HEK293 (cell line): ENCODE measurements around the gene ZNF219.

Source experiments
- CTCF ChIA-PET: fragments of 350-600 bp; formaldehyde crosslinking; extraction: SDS; loops from one replicate; lab custom pipeline; 2021; ENCODE audit warnings: antibody characterized with exemption; lab: Yijun Ruan, JAX
- POLR2A ChIA-PET: fragments of 300-600 bp; formaldehyde crosslinking; extraction: SDS; loops from one replicate; lab custom pipeline; 2020; ENCODE audit warnings: antibody characterized with exemption, inconsistent platforms; lab: Yijun Ruan, JAX
- H3K27ac ChIP-seq: fragments of 200-500 bp; sonication (Bioruptor generic); 2 replicates; pipeline ENCODE4 v1.5.1; 2014; ENCODE audit warnings: low read depth, low read length, control low read depth, inconsistent platforms; ENCODE audit errors: extremely low read depth
- H3K36me3 ChIP-seq, 2 experiments: fragments of 200-500 bp in 1 of 2; sonication (Bioruptor generic) in 1 of 2; 1 replicate in 1 of 2; 2 replicates in 1 of 2; pipeline ENCODE4 v1.5.1; 2014 to 2017; ENCODE audit warnings: inconsistent platforms in 2 of 2, low read length in 2 of 2; ENCODE audit not compliant: control insufficient read depth in 2 of 2, insufficient read depth in 1 of 2
- H3K4me1 ChIP-seq: fragments of 200-500 bp; sonication (Bioruptor generic); 2 replicates; pipeline ENCODE4 v1.5.1; 2014; ENCODE audit warnings: mild to moderate bottlenecking, low read length, inconsistent platforms; ENCODE audit not compliant: control insufficient read depth, insufficient read depth
- H3K4me3 ChIP-seq: 2 replicates; pipeline ENCODE4 v1.5.1; 2011; ENCODE audit warnings: low read depth, mild to moderate bottlenecking, control low read depth, low read length, moderate library complexity
- H3K9me3 ChIP-seq: fragments of 200-500 bp; sonication (Bioruptor generic); 2 replicates; pipeline ENCODE4 v1.5.1; 2014; ENCODE audit warnings: low read depth, low read length, inconsistent platforms; ENCODE audit not compliant: control insufficient read depth, insufficient read depth
- BCL11A ChIP-seq: fragments of 450-650 bp; formaldehyde crosslinking; IDR thresholded peaks from 2 replicates; pipeline ENCODE4 v1.5.1; 2016; ENCODE audit warnings: low read depth, missing biosample characterization, missing genetic modification characterization
- EGR2 ChIP-seq: fragments of 450-650 bp; formaldehyde crosslinking; IDR thresholded peaks from 2 replicates; pipeline ENCODE4 v1.5.1; 2016; ENCODE audit warnings: low read depth, missing biosample characterization, missing genetic modification characterization
- GLIS2 ChIP-seq: fragments of 450-650 bp; formaldehyde crosslinking; IDR thresholded peaks from 2 replicates; pipeline ENCODE4 v1.5.1; 2016; ENCODE audit warnings: missing biosample characterization, missing genetic modification characterization
- HOXA7 ChIP-seq: sonication (generic); formaldehyde crosslinking; IDR thresholded peaks from 2 replicates; pipeline ENCODE4 v1.8.1; 2022; ENCODE audit warnings: missing genetic modification reagents, borderline replicate concordance
- KLF7 ChIP-seq: fragments of 450-650 bp; formaldehyde crosslinking; IDR thresholded peaks from 2 replicates; pipeline ENCODE4 v1.5.1; 2016; ENCODE audit warnings: missing biosample characterization, missing genetic modification characterization, borderline replicate concordance
- KLF9 ChIP-seq: fragments of 450-650 bp; formaldehyde crosslinking; IDR thresholded peaks from 2 replicates; pipeline ENCODE4 v1.5.1; 2016; ENCODE audit warnings: missing biosample characterization, missing genetic modification characterization, low read depth
- PATZ1 ChIP-seq: fragments of 450-650 bp; formaldehyde crosslinking; IDR thresholded peaks from 2 replicates; pipeline ENCODE4 v1.5.1; 2016; ENCODE audit warnings: missing biosample characterization, missing genetic modification characterization
- SETDB1 ChIP-seq: IDR thresholded peaks from one replicate; pipeline ENCODE4 v1.6.1; 2017; ENCODE audit warnings: mild to moderate bottlenecking, low read length, moderate library complexity, mixed read lengths; ENCODE audit not compliant: insufficient read length
- ZFP69B ChIP-seq: fragments of 450-650 bp; formaldehyde crosslinking; IDR thresholded peaks from 2 replicates; pipeline ENCODE4 v1.5.1; 2016; ENCODE audit warnings: missing biosample characterization, missing genetic modification characterization
- ZIC2 ChIP-seq: fragments of 450-650 bp; formaldehyde crosslinking; IDR thresholded peaks from 2 replicates; pipeline ENCODE4 v1.5.1; 2016; ENCODE audit warnings: missing biosample characterization, missing genetic modification characterization
- ZNF146 ChIP-seq: fragments of 450-650 bp; formaldehyde crosslinking; IDR thresholded peaks from 2 replicates; pipeline ENCODE4 v1.5.1; 2016; ENCODE audit warnings: missing biosample characterization, missing genetic modification characterization
- ZNF174 ChIP-seq: fragments of 450-650 bp; formaldehyde crosslinking; IDR thresholded peaks from 2 replicates; pipeline ENCODE4 v1.5.0; 2017; ENCODE audit warnings: missing biosample characterization, mild to moderate bottlenecking, missing genetic modification characterization
- ZNF184 ChIP-seq: fragments of 450-650 bp; IDR thresholded peaks from 2 replicates; pipeline ENCODE4 v1.5.1; 2018; ENCODE audit warnings: missing biosample characterization, mild to moderate bottlenecking, missing genetic modification characterization
- ZNF19 ChIP-seq: fragments of 450-650 bp; formaldehyde crosslinking; IDR thresholded peaks from 2 replicates; pipeline ENCODE4; 2016; ENCODE audit warnings: missing biosample characterization, missing genetic modification characterization, low read depth
- ZNF23 ChIP-seq: fragments of 450-650 bp; formaldehyde crosslinking; IDR thresholded peaks from 2 replicates; pipeline ENCODE4 v1.5.1; 2016; ENCODE audit warnings: missing biosample characterization, missing genetic modification characterization, borderline replicate concordance
- ZNF248 ChIP-seq: fragments of 450-650 bp; formaldehyde crosslinking; IDR thresholded peaks from 2 replicates; pipeline ENCODE4 v1.5.1; 2017; ENCODE audit warnings: missing biosample characterization, missing genetic modification characterization
- ZNF416 ChIP-seq: fragments of 450-650 bp; formaldehyde crosslinking; IDR thresholded peaks from 2 replicates; pipeline ENCODE4 v1.5.1; 2016; ENCODE audit warnings: missing biosample characterization, missing genetic modification characterization
- ZNF426 ChIP-seq: fragments of 450-650 bp; formaldehyde crosslinking; IDR thresholded peaks from 2 replicates; pipeline ENCODE4 v1.5.1; 2017; ENCODE audit warnings: missing biosample characterization, missing genetic modification characterization, mild to moderate bottlenecking, inconsistent platforms, moderate library complexity
- ZNF510 ChIP-seq: fragments of 450-650 bp; formaldehyde crosslinking; IDR thresholded peaks from 2 replicates; pipeline ENCODE4 v1.5.1; 2018; ENCODE audit warnings: mild to moderate bottlenecking, missing genetic modification characterization, missing biosample characterization; ENCODE audit not compliant: insufficient replicate concordance
- ZNF544 ChIP-seq: fragments of 450-650 bp; formaldehyde crosslinking; IDR thresholded peaks from 2 replicates; pipeline ENCODE4 v1.5.0; 2017; ENCODE audit warnings: missing biosample characterization, missing genetic modification characterization
- ZNF626 ChIP-seq: fragments of 450-650 bp; sonication (Bioruptor Pico); formaldehyde crosslinking; IDR thresholded peaks from 2 replicates; pipeline ENCODE4 v1.5.1; 2018; ENCODE audit warnings: missing biosample characterization, missing genetic modification characterization, inconsistent platforms
- ZNF629 ChIP-seq: fragments of 450-650 bp; formaldehyde crosslinking; IDR thresholded peaks from 2 replicates; pipeline ENCODE4 v1.5.1; 2017; ENCODE audit warnings: missing biosample characterization, missing genetic modification characterization
- ZNF791 ChIP-seq: fragments of 450-650 bp; formaldehyde crosslinking; IDR thresholded peaks from 2 replicates; pipeline ENCODE4 v1.5.1; 2016; ENCODE audit warnings: missing biosample characterization, missing genetic modification characterization

Gene ZNF219

GRCh38 chr14:21086908-21087293, 11.6 kb downstream of the ZNF219 start:
- H3K4me3 ChIP-seq, result no peak overlapping the region
- ChIA-PET CTCF (interaction anchor here (1.1 to 4.0 kb wide), 5 partner anchors 10 to 390 kb away, joined by 4 to 38 read pairs (median 6); partner anchors contain the start of gene ARHGEF40), POLR2A (interaction anchor here (0.6 to 9.9 kb wide), 4 partner anchors 10 to 18 kb away, joined by 3 to 71 read pairs (median 4); partner anchors contain the start of genes ARHGEF40 and ZNF219)
- TF ChIP-seq BCL11A (tag by site-specific recombination) (no peak), ZNF174 (tag by site-specific recombination) (no peak), ZNF416 (no peak), ZNF544 (tag by site-specific recombination) (no peak), GLIS2 (tag by site-specific recombination) (no peak), KLF7 (no peak), ZNF426 (no peak), KLF9 (tag by site-specific recombination) (no peak), ZNF626 (tag by site-specific recombination) (no peak), ZNF248 (tag by site-specific recombination) (no peak), ZNF629 (tag by site-specific recombination) (no peak), SETDB1 (no peak), ZIC2 (tag by site-specific recombination) (no peak), ZNF19 (tag by site-specific recombination) (no peak), EGR2 (tag by site-specific recombination) (no peak), ZNF23 (no peak)
- peaks cover 11 to 83% of the 10 kb centered on the region in 2 experiments; a peak in 2 of 3 replicates for H3K36me3 ChIP-seq
- no peak overlapping the region for H3K27ac ChIP-seq
- no peaks in the 10 kb centered on the region for H3K4me1 ChIP-seq
- H3K9me3 ChIP-seq, result no peaks in the 10 kb centered on the region

- Histone ChIP-seq H3K27ac (no peak overlapping the region), H3K4me1 (no peaks in the 10 kb centered on the region)
- no peak for TF ChIP-seq PATZ1
- TF ChIP-seq ZNF510 (tag by site-specific recombination), result no peak
- no peak for TF ChIP-seq ZNF146 (tag by site-specific recombination)
- no peak for TF ChIP-seq ZNF629 (tag by site-specific recombination)
- TF ChIP-seq HOXA7 (CRISPR knock-in tag), result no peak
- TF ChIP-seq ZFP69B, result no peak
- no peak for TF ChIP-seq ZNF791 (tag by site-specific recombination)
- no peak for TF ChIP-seq ZNF184 (tag by site-specific recombination)
- no peak for TF ChIP-seq ZNF544 (tag by site-specific recombination)
- TF ChIP-seq, all 188 proteins: peak for 0
- no peaks in the 10 kb centered on the region for H3K9me3 ChIP-seq
- ChIA-PET POLR2A (interaction anchor here (9.9 kb wide), 1 partner anchor 14 kb away, joined by 71 read pairs; the partner anchor contains the start of gene ARHGEF40), CTCF (interaction anchor here (0.6 to 1.0 kb wide), 3 partner anchors 15 to 45 kb away, joined by 3 to 7 read pairs (median 3); partner anchors contain the start of gene ARHGEF40)
- no peak overlapping the region for H3K4me3 ChIP-seq
- H3K36me3 ChIP-seq, result peaks cover 3 to 83% of the 10 kb centered on the region in 2 experiments; a peak in 2 of 3 replicates
Measured at GRCh38 chr14:21084998-21085853, 13.2 kb downstream of the ZNF219 start.
